Spinal cord (tissue), 10 donors: ENCODE results near the gene SHOC1. TPM values are rescaled to one million over a fixed set of nuclear protein-coding genes. Genes with fewer than 3 reads are reported as not detected.

ENCODE experiments used
- DNase-seq, 6 donors: peaks; one replicate each; pipeline versions ENCODE4 v3.0.0 to v3.0.0-alpha.2; 2013 to 2015; ENCODE audit warnings: low spot score in 6 of 6, low read depth in 4 of 6
- H3K27ac ChIP-seq: one replicate; pipeline ENCODE4 v1.5.1; 2013; ENCODE audit warnings: low read depth, low read length, control low read depth
- H3K27me3 ChIP-seq: one replicate; pipeline ENCODE4 v1.6.1; 2013; ENCODE audit warnings: low read length; ENCODE audit not compliant: control insufficient read depth, insufficient read depth
- H3K36me3 ChIP-seq: one replicate; pipeline ENCODE4 v1.6.1; 2013; ENCODE audit warnings: low read length; ENCODE audit not compliant: control insufficient read depth, insufficient read depth
- H3K4me1 ChIP-seq: one replicate; pipeline ENCODE4 v1.6.1; 2013; ENCODE audit warnings: low read length; ENCODE audit not compliant: control insufficient read depth, insufficient read depth
- H3K4me3 ChIP-seq: one replicate; pipeline ENCODE4 v1.5.1; 2013; ENCODE audit warnings: low read depth, low read length, control low read depth
- H3K9me3 ChIP-seq: one replicate; pipeline ENCODE4 v1.6.1; 2013; ENCODE audit warnings: low read length; ENCODE audit not compliant: control insufficient read depth, insufficient read depth
- WGBS: methylation state at CpG from one replicate; pipeline ENCODE4 v1.1.5; 2013; ENCODE audit warnings: missing lambda C conversion rate; ENCODE audit not compliant: insufficient coverage; 5-methylcytosine and 5-hydroxymethylcytosine counted together
- long read RNA-seq, 4 donors: transcript quantifications; one replicate each; lab custom pipeline, GENCODE V29; 2026
- polyA plus RNA-seq, 2 donors: library from polyadenylated mRNA; unstranded; fragments of 120-200 nt; gene quantifications; one replicate each; pipeline ENCODE4 v1.2.1, GENCODE V29; 2013; ENCODE audit not compliant: insufficient read length in 2 of 2
- total RNA-seq, 2 donors: library from RNA; depleted of rRNA in 1 of 2; stranded (reverse); fragments of 120-200 nt in 1 of 2; fragments of >200 nt in 1 of 2; gene quantifications; one replicate each; pipeline versions ENCODE4 v1.2.3 to v1.2.4, GENCODE V29; 2013 to 2014
- donor health status: healthy.

SHOC1 gene
- total RNA-seq (not detected), polyA plus RNA-seq (under 1 TPM; 0.05 to 0.51 TPM)
- long read RNA-seq, donor 1 = 0 reads
- long read RNA-seq, donor 2 = 0 reads
- long read RNA-seq, donor 3 = 0 reads
- long read RNA-seq, donor 4 = 0 reads

DNA sequence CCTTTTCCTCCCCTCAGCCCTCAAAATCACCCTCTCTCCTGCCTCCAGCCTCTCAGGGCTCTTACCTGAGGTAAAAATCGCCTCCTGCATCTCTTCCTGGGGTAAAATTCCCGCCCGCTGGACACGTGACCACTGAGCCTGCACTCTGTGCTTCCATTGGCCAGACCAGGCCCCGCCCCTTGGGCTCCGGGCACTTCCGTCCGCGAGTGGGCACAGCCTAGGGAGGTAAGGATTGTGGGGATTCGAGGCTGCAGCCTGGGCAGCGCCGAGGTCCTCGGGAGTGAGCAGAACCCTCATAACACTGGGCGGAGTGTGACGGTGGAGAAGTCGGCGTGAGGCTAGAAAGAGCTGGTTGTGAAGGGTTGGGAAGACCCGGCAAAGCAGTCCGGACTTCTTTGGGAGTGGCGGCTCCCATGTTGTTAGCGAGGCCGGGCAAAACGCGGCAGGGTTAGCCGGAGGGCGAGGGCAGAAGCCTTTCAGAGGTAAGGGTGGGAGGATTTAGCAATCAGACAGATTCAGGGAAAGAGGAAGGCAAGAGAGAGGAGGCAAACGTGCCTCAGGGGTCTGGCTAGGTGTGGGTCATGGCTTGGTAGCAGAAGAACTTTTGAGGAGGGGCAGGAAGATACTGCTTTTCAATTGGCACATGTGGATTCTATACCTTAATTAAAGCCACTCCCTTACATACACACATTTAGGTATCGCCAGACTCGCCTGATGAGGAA lies at the start of gene SHOC1:
Gene SHOC1, minus strand, starts transcription at position 103 of the 722 bp plus-strand sequence. CDS start 3,519 bp downstream, outside the sequence.
- Histone ChIP-seq H3K4me3 (no peak within 1 kb of the TSS), H3K27ac (no peak within 1 kb of the TSS), H3K4me1 (no peaks in the 10 kb centered on the region), H3K27me3 (no peaks in the 10 kb centered on the region), H3K36me3 (peaks cover 6% of the 10 kb centered on the region), H3K9me3 (no peaks in the 10 kb centered on the region)
- WGBS = 89% methylated on average over 25 of the region's 29 CpGs
- DNase-seq = no peak

GRCh38 chr9:111843971-111844370 lies 49.2 kb upstream of the SHOC1 start:
- no peak overlapping the region for H3K4me3 ChIP-seq
- no peak overlapping the region for H3K27ac ChIP-seq
- WGBS = 100% methylated on average over 2 of the region's 3 CpGs
- no peaks in the 10 kb centered on the region for H3K9me3 ChIP-seq
- H3K27me3 ChIP-seq = no peaks in the 10 kb centered on the region
- H3K36me3 ChIP-seq = no peaks in the 10 kb centered on the region
- DNase-seq = no peak
- H3K4me1 ChIP-seq = no peaks in the 10 kb centered on the region

- H3K27ac ChIP-seq = no peak overlapping the region
Measured at GRCh38 chr9:111842313-111842712, 47.6 kb upstream of the SHOC1 start.

DNA sequence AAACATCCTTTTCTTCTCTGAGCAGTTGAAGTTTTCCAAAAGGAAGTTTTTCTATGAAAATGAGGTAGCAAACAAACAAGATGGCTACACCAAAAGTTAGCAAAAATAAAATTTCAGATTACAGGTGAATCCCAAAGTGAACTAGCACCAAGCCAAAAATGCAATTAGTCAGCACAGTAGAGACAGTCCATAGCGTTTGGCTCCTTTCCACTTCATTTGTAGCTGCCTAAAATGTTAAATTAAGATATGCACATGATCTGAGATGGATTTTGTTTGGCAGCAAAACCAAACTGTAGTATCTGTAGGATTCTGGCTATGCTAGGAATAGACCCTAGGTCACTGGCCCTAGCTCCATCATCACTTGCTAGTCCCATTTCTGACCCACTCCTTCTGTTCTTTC lies 45.7 kb upstream of the SHOC1 start:
- Histone ChIP-seq H3K4me1 (no peaks in the 10 kb centered on the region), H3K36me3 (no peaks in the 10 kb centered on the region), H3K27me3 (no peaks in the 10 kb centered on the region), H3K9me3 (no peaks in the 10 kb centered on the region), H3K4me3 (no peak overlapping the region), H3K27ac (no peak overlapping the region)
- no peak for DNase-seq
- no CpG with 5 or more reads among the region's 1 CpG for WGBS

More at GRCh38 chr9:111842313-111842712, 47.6 kb upstream of the SHOC1 start:
- Histone ChIP-seq H3K27me3 (no peaks in the 10 kb centered on the region), H3K4me3 (no peak overlapping the region), H3K36me3 (no peaks in the 10 kb centered on the region), H3K9me3 (no peaks in the 10 kb centered on the region), H3K4me1 (no peaks in the 10 kb centered on the region)
- no peak for DNase-seq
- WGBS = no CpG with 5 or more reads among the region's 1 CpG

- no peak for DNase-seq
- Histone ChIP-seq H3K4me1 (no peaks in the 10 kb centered on the region), H3K4me3 (no peak overlapping the region), H3K27me3 (no peaks in the 10 kb centered on the region), H3K9me3 (no peaks in the 10 kb centered on the region), H3K36me3 (no peaks in the 10 kb centered on the region), H3K27ac (no peak overlapping the region)
- 100% methylated on average over 1 of the region's 2 CpGs for WGBS
Measured at GRCh38 chr9:111839987-111840386, 45.2 kb upstream of the SHOC1 start.

GRCh38 chr9:111839387-111839786 lies 44.6 kb upstream of the SHOC1 start:
- H3K36me3 ChIP-seq = no peaks in the 10 kb centered on the region
- no peak for DNase-seq
- H3K4me1 ChIP-seq = no peaks in the 10 kb centered on the region
- H3K9me3 ChIP-seq = no peaks in the 10 kb centered on the region
- no peak overlapping the region for H3K27ac ChIP-seq
- WGBS = 86% methylated on average over 5 of the region's 6 CpGs
- H3K27me3 ChIP-seq = no peaks in the 10 kb centered on the region
- no peak overlapping the region for H3K4me3 ChIP-seq

- Histone ChIP-seq H3K27ac (no peak overlapping the region), H3K36me3 (no peaks in the 10 kb centered on the region), H3K4me1 (no peaks in the 10 kb centered on the region), H3K9me3 (no peaks in the 10 kb centered on the region), H3K4me3 (no peak overlapping the region), H3K27me3 (no peaks in the 10 kb centered on the region)
- DNase-seq = no peak
- 69% methylated on average over 2 of the region's 2 CpGs for WGBS
Measured at GRCh38 chr9:111838439-111838838, 43.7 kb upstream of the SHOC1 start.

- Histone ChIP-seq H3K4me1 (no peaks in the 10 kb centered on the region), H3K9me3 (no peaks in the 10 kb centered on the region), H3K36me3 (no peaks in the 10 kb centered on the region), H3K4me3 (no peak overlapping the region), H3K27ac (no peak overlapping the region), H3K27me3 (no peaks in the 10 kb centered on the region)
- DNase-seq = no peak
- WGBS = no CpG with 5 or more reads among the region's 2 CpGs
Measured at GRCh38 chr9:111836311-111836710, 41.6 kb upstream of the SHOC1 start.

GRCh38 chr9:111833941-111834340 lies 39.2 kb upstream of the SHOC1 start:
- Histone ChIP-seq H3K9me3 (no peaks in the 10 kb centered on the region), H3K27me3 (no peaks in the 10 kb centered on the region), H3K36me3 (no peaks in the 10 kb centered on the region), H3K4me1 (no peaks in the 10 kb centered on the region), H3K27ac (no peak overlapping the region), H3K4me3 (no peak overlapping the region)
- DNase-seq = no peak
- 100% methylated on average over 1 of the region's 4 CpGs for WGBS

GRCh38 chr9:111832449-111832848 lies 37.7 kb upstream of the SHOC1 start:
- Histone ChIP-seq H3K27me3 (no peaks in the 10 kb centered on the region), H3K4me1 (no peaks in the 10 kb centered on the region), H3K36me3 (no peaks in the 10 kb centered on the region), H3K27ac (no peak overlapping the region), H3K9me3 (no peaks in the 10 kb centered on the region), H3K4me3 (no peak overlapping the region)
- no peak for DNase-seq
- WGBS = 83% methylated on average over 1 of the region's 2 CpGs
